Lower leg skin (tissue), 3 donors: ENCODE measurements around the gene TBX2.

Experiments
- CTCF ChIP-seq, 3 donors: fragments of 450-650 bp; IDR thresholded peaks; one replicate each; pipeline ENCODE4 v1.5.1; 2016; ENCODE audit warnings: antibody characterized with exemption in 3 of 3, mild to moderate bottlenecking in 3 of 3, moderate library complexity in 2 of 3
- POLR2A ChIP-seq, 2 donors: fragments of 450-650 bp; IDR thresholded peaks; one replicate each; pipeline ENCODE4 v1.6.1; 2016 to 2017; ENCODE audit warnings: antibody characterized with exemption in 2 of 2, mild to moderate bottlenecking in 1 of 2, moderate library complexity in 1 of 2

DNA sequence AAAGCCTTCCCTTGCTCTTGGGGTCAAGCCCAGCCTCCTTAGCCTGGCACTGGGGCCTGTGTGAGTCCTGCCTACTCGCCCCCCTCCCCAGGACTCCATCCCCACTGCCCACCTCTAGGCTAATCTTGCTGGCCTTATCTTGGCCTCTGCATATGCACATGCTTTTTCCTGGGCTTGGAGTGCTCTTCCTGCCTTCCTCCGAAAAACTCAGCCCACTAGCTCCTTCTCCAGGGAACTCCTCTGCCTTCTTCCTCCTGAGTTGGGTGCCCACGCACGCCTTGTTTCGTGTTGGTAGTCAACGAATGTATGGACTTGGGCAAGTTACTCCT, 16.5 kb downstream of the TBX2 start:
- TF ChIP-seq POLR2A (IDR thresholded peaks at IDR 0.05) (no peak), CTCF (IDR thresholded peaks at IDR 0.05) (no peak)
